Activated CD8-positive, alpha-beta T cell treated with anti-CD3 and anti-CD28 coated beads for 36 hours (primary cell): Measurements from ENCODE around the gene PRKACG. TPM values are rescaled to one million over a fixed set of nuclear protein-coding genes. Genes with fewer than 3 reads are reported as not detected.

Experiments used
- ATAC-seq: fragments of 200-7000 bp; cut with Tn5 transposase; one replicate; pipeline ENCODE4 v1.10.0; 2021; ENCODE audit warnings: mild to moderate bottlenecking, moderate library complexity
- CTCF ChIA-PET: fragments of 350-600 bp; sonication (Branson Sonifier 250); formaldehyde crosslinking; loops from one replicate; lab custom pipeline; 2021; ENCODE audit warnings: antibody characterized with exemption; lab: Charles Lee
- POLR2A ChIA-PET: fragments of 350-600 bp; sonication (Branson Sonifier 250); formaldehyde crosslinking; loops from one replicate; lab custom pipeline; 2021; ENCODE audit warnings: antibody characterized with exemption; lab: Charles Lee
- DNase-seq: peaks from one replicate; pipeline ENCODE4 v3.0.0-alpha.2; 2020
- H3K27ac Mint-ChIP-seq: one replicate; pipeline ENCODE4 v1.8.0; 2021; ENCODE audit warnings: mild to moderate bottlenecking, mixed read lengths
- H3K27me3 Mint-ChIP-seq: one replicate; pipeline ENCODE4 v1.8.0; 2021; ENCODE audit warnings: mixed read lengths
- H3K36me3 Mint-ChIP-seq: one replicate; pipeline ENCODE4 v1.8.0; 2021; ENCODE audit warnings: low read depth, mixed read lengths
- H3K4me1 Mint-ChIP-seq: one replicate; pipeline ENCODE4 v1.8.0; 2021; ENCODE audit warnings: low read depth, mixed read lengths
- H3K4me3 Mint-ChIP-seq: one replicate; pipeline ENCODE4 v1.8.0; 2021; ENCODE audit warnings: mild to moderate bottlenecking, moderate library complexity, mixed read lengths
- H3K9me3 Mint-ChIP-seq: one replicate; pipeline ENCODE4 v1.8.0; 2021; ENCODE audit warnings: mixed read lengths
- CTCF ChIP-seq: fragments of 200-600 bp; IDR thresholded peaks from one replicate; pipeline ENCODE4 v1.8.0; 2022; ENCODE audit warnings: antibody characterized with exemption, mild to moderate bottlenecking
- intact Hi-C: fragments of 100-400 bp; cut with micrococcal nuclease; formaldehyde crosslinking; loops from one replicate; pipeline ENCODE4 v1.10.0; 2022
- total RNA-seq, 2 experiments: library from RNA; stranded (reverse); gene quantifications; one replicate each; pipeline ENCODE4 v1.2.3, GENCODE V29; 2021

PRKACG gene
- not detected for total RNA-seq

GRCh38 chr9:69014013-69014412, at the start of gene PRKACG:
Gene PRKACG, minus strand, starts transcription at chr9:69014113. Its CDS starts 21 bp downstream, at chr9:69014092.
- POLR2A ChIA-PET = interaction anchor here (1.0 kb wide), 1 partner anchor 21 kb away, joined by 3 read pairs; no protein-coding TSS in a partner anchor
- H3K27me3 Mint-ChIP-seq = peaks cover 16% of the 10 kb centered on the region
- H3K4me3 Mint-ChIP-seq = no peak within 1 kb of the TSS
- ATAC-seq = no peak
- no peak for TF ChIP-seq CTCF
- no peaks in the 10 kb centered on the region for H3K36me3 Mint-ChIP-seq
- no peaks in the 10 kb centered on the region for H3K9me3 Mint-ChIP-seq
- intact Hi-C loops = no loop called here
- H3K4me1 Mint-ChIP-seq = peaks cover 13% of the 10 kb centered on the region
- DNase-seq = no peak
- CTCF ChIA-PET = no interaction called here
- H3K27ac Mint-ChIP-seq = no peak within 1 kb of the TSS

GRCh38 chr9:69062195-69062594, 48.3 kb upstream of the PRKACG start:
- intact Hi-C loops = no loop called here
- H3K36me3 Mint-ChIP-seq = peaks cover 26% of the 10 kb centered on the region
- no peaks in the 10 kb centered on the region for H3K9me3 Mint-ChIP-seq
- no peak for TF ChIP-seq CTCF
- no peak for ATAC-seq
- ChIA-PET CTCF (interaction anchor here (1.0 kb wide), 1 partner anchor 131 kb away, joined by 4 read pairs; no protein-coding TSS in a partner anchor), POLR2A (no interaction called here)
- H3K4me3 Mint-ChIP-seq = no peak overlapping the region
- H3K27ac Mint-ChIP-seq = no peak overlapping the region
- H3K27me3 Mint-ChIP-seq = no peaks in the 10 kb centered on the region
- no peak for DNase-seq
- H3K4me1 Mint-ChIP-seq = peaks cover 6% of the 10 kb centered on the region

GRCh38 chr9:69060766-69061165, 46.9 kb upstream of the PRKACG start:
- Mint-ChIP-seq H3K4me1 (peaks cover 6% of the 10 kb centered on the region), H3K9me3 (no peaks in the 10 kb centered on the region), H3K27ac (no peak overlapping the region), H3K36me3 (peaks cover 27% of the 10 kb centered on the region), H3K27me3 (no peaks in the 10 kb centered on the region), H3K4me3 (no peak overlapping the region)
- DNase-seq = no peak
- no peak for TF ChIP-seq CTCF
- no peak for ATAC-seq
- POLR2A ChIA-PET = interaction anchor here (1.0 kb wide), 1 partner anchor 17 kb away, joined by 3 read pairs; no protein-coding TSS in a partner anchor
- CTCF ChIA-PET = interaction anchor here (14.7 kb wide), 1 partner anchor 132 kb away, joined by 174 read pairs; no protein-coding TSS in a partner anchor
- intact Hi-C loops = no loop called here

- no peak for ATAC-seq
- no peak overlapping the region for H3K27ac Mint-ChIP-seq
- no peaks in the 10 kb centered on the region for H3K9me3 Mint-ChIP-seq
- POLR2A ChIA-PET = no interaction called here
- TF ChIP-seq CTCF = no peak
- no peaks in the 10 kb centered on the region for H3K27me3 Mint-ChIP-seq
- peaks cover 34% of the 10 kb centered on the region for H3K36me3 Mint-ChIP-seq
- H3K4me3 Mint-ChIP-seq = no peak overlapping the region
- CTCF ChIA-PET = interaction anchor here (0.6 to 14.7 kb wide), 2 partner anchors 135 to 194 kb away, joined by 3 to 174 read pairs; no protein-coding TSS in a partner anchor
- intact Hi-C loops = no loop called here
- DNase-seq = no peak
- peaks cover 6% of the 10 kb centered on the region for H3K4me1 Mint-ChIP-seq
These were observed 44.2 kb upstream of the PRKACG start for GRCh38 chr9:69058101-69058500.

- H3K27ac Mint-ChIP-seq = no peak overlapping the region
- H3K4me3 Mint-ChIP-seq = no peak overlapping the region
- peaks cover 6% of the 10 kb centered on the region for H3K4me1 Mint-ChIP-seq
- POLR2A ChIA-PET = no interaction called here
- CTCF ChIA-PET = interaction anchor here (1.1 to 14.7 kb wide), 3 partner anchors 16 to 137 kb away, joined by 3 to 174 read pairs (median 3); no protein-coding TSS in a partner anchor
- H3K27me3 Mint-ChIP-seq = no peaks in the 10 kb centered on the region
- DNase-seq (no peak), ATAC-seq (no peak)
- TF ChIP-seq CTCF = no peak
- intact Hi-C loops = no loop called here
- no peaks in the 10 kb centered on the region for H3K9me3 Mint-ChIP-seq
- peaks cover 34% of the 10 kb centered on the region for H3K36me3 Mint-ChIP-seq
These were observed 42.4 kb upstream of the PRKACG start for GRCh38 chr9:69056191-69056815.
